Globus pallidus (tissue), 1 donor: ENCODE data around the gene GLIPR2.

ENCODE experiments used
- DNase-seq: peaks from one replicate; pipeline ENCODE4 v3.0.0-alpha.2; 2015; ENCODE audit warnings: low spot score

Gene GLIPR2

DNA sequence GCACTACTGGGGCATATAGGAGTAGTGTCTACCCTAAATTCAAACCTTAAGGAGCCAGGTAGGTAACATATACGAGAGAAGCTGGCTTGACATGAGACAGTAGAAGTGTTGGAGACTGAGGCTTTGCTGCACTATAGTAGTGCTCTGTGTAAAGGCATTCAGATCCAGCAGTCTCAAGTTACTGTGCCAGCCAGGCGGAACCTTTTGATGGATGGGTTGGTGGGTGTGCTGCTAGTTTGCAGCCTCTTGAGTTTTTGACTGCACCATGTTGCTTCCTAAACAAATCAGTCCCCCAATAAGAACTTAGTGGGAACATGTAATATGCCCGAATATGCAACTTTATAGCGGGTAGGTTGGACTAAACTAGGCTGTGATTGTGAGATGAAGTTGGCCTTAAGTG, 55.7 kb downstream of the GLIPR2 start:
- DNase-seq: no peak

DNA sequence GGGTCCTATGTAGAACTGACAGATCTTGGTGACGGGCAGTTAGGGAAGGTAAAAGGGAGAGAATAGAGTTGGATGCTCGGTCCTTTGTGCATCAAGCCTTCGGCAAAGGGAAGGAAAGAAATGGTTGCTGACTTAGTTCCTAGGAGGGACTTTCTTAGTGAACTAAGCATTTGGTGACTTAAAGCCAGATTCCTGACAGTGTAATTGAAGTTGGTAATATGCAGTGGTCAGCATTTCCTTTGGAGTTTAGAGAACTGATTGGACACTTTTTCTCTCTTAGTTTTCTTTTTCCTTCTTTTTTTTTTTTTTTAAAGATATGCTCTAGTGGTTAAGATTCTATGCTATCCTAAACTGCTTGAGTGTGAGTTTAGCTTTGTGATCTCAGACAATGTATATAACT, 56.5 kb downstream of the GLIPR2 start:
- no peak for DNase-seq

DNA sequence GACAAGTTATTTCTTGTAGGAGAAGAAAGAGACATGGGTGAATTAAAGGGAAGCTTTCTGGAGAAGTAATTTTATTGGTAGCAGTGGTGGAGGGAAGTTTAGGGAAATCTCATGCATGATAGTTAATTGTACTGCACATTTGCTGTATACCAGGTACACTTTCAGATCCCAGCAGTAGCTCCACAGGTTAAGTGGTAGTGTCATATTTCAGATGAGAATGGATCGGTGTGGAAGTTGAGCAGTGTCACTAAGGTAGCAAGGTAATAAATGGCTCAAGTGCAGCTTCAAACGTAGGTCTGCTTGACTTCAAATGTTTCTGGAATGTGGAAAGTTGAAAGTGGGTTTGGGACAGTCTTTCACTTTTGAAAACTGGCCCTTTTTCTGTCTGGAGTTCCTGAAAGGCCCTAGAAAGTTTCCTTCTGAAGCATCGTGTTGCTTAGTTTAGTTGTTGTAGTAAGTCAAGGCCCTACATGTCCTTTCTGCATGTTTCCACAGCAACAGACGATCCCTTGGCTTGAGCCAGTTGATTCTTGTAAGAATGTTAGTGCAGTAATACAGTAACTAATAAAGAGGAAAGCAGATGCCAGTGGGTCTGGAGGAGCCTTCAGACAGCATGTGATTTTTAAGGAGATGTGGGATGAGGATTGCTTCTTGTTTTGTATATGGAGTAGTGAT, 57.9 kb downstream of the GLIPR2 start:
- no peak for DNase-seq

DNA sequence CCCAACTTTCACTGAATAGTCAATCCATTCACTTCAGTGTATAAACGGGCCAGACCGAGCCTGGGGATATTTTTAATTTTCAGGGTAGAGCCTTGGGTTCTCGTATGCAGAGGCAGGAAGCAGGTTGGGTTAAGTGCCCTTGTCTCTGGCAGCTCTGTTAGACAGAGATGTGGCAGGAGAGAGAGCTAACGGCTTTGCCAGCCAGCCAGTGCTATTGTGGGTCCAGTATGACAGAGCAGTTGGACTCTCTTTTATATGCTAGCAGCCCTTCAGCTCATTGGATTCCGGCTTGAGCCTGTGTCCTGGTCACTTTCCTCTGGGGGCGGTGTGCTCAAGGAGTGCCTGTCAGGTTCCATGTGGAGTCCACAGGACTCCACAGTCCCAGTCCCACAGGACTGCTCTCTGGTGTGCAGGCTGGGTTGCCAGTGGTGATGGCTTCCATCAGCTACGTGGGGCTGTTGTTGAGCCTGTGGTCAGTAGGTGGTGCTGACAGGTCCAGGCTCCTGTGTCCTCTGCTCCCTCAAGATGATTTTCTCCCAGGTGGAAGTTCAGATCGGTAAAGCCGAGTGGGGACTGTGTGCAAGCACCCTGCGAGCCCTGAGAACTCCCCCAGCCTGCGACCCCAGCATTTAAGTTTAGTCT, 68.5 kb downstream of the GLIPR2 start:
- no peak for DNase-seq

DNA sequence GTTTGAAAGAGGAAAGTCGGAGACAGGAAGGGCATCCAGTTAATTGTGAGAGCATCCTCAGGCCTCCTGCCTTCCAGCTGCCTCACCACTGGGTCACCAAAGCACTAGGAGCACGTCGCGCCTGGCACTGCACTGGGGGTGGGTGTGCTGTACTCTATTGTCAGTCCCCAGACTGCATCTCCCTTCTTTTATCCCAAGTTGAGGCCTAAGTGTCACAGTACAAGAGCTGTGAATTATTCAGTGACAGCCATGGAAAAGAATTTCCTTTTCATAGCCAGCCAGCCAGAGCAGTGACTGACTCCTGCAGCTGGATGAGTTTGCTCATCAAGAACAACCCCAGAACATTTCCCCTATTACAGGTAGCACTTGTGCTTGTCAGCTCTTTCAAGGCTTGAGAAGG, 70.5 kb downstream of the GLIPR2 start:
- DNase-seq: peak; percentile 88

DNA sequence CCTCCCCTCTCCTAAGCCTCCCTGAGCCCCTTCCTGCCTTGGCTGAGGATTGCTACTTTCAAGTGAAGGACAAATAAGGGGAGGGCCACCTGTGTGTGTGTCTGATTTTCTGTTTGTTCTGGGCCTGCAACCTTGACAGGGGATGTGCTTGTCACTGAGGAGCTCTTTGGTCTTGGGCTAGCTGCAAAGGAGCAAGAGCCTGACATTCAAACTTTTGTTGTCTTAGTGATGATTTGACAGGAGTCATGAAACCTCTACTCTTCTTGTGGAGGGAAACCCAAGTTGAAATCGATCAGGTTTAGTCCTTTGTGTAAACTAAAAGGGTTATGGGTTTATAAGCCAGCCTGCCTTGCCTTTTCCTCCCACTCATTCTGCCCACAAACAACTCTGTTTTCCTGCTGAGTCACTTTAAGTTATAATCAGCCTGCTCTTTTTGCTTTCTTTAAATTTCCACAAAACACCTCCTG, 71.0 kb downstream of the GLIPR2 start:
- DNase-seq: no peak

DNA sequence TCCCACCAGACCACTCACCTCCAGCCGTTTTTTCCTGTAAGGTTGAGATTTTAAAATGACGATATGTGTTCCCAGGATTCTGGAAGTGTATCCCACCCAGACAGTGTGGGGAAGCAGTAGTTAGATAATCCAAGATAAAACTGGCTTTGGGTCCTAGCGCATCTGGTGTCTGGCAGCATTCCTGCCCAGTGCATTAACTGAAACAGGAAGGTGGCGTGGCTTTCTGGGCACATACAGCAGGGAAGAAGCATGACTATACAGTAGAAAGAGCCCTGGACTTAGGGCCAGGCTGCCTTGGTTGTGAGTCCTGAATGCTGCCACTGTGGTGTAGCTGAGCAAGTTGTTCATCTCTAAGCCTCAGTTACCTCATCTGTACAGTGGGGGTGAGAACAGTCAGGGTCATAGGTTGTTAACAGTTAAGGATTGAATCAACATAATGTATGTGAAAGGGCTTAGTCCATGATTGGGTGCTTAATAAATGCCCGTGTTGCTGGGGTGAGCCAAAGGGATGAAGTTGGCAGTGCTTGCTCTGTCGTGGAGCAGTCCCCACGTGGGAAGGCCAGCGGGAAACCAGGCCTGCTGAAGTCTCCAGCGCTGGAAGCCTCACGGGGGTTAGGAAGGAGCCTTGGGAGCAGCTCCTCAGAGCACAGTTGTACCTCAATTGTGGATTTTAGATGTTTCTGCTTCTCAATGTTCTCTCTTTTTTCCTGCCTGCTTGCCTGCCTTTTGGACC, 72.2 kb downstream of the GLIPR2 start:
- DNase-seq: no peak

DNA sequence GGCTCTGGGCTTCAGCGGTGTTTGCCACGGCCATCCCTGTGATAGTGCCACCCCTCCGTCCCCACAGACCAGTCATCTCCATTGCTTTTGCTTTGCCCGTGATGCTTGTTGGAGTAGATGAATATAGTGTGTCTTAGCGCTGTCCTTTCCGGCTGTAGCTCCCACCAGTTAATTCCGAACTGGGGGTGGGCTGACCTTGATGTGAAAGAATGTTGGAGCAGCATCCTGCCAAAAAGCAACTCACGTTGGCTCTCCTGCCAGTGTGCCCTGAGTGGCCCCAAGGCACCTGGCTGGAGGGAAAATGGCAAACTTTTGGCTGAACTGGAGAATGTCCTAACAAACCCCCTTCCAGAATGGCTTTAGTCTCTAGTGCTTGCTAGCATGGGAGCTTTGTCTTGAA, 74.2 kb downstream of the GLIPR2 start:
- DNase-seq: no peak

DNA sequence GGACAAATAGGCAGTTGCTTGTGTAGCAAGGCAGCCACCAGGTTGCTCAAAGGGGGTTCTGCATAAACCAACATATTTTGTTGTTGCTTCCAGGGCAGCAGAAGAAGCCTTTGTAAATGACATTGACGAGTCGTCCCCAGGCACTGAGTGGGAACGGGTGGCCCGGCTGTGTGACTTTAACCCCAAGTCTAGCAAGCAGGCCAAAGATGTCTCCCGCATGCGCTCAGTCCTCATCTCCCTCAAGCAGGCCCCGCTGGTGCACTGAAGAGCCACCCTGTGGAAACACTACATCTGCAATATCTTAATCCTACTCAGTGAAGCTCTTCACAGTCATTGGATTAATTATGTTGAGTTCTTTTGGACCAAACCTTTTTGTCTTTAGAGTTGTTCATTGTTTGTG, 75.0 kb downstream of the GLIPR2 start:
- DNase-seq: no peak

DNA sequence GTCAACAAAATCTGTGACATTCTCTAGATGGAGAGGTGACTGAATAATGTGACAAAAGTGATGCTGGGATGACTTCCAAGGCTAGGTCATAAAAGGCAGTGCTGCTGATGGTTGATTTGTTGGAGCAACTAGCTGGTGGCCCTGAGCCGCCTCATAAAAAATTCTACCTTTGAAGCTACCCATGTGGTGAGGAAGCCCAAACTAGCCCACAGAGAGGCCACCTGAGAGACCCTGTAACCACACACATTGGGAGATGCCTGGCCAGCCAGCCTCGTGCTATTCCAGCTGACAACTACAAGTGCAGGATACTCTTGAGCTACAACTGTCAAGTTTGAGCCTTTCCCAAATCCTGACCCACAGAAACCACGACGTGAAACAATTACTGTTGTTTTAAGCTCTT, 76.9 kb downstream of the GLIPR2 start:
- DNase-seq: no peak
